GM19438 (cell line): Measurements from ENCODE around the gene TICRR.
"Not testable (repeated sequence)": the region's sequence is repeated elsewhere in the genome, so short reads cannot be mapped to it uniquely, and the experiment has no call there.

ENCODE experiments used
- ATAC-seq: cut with Tn5 transposase; IDR thresholded peaks from one replicate; pipeline ENCODE4 v1.9.1; 2021; ENCODE audit warnings: low read depth; ENCODE audit not compliant: unreplicated experiment

The TICRR gene

DNA sequence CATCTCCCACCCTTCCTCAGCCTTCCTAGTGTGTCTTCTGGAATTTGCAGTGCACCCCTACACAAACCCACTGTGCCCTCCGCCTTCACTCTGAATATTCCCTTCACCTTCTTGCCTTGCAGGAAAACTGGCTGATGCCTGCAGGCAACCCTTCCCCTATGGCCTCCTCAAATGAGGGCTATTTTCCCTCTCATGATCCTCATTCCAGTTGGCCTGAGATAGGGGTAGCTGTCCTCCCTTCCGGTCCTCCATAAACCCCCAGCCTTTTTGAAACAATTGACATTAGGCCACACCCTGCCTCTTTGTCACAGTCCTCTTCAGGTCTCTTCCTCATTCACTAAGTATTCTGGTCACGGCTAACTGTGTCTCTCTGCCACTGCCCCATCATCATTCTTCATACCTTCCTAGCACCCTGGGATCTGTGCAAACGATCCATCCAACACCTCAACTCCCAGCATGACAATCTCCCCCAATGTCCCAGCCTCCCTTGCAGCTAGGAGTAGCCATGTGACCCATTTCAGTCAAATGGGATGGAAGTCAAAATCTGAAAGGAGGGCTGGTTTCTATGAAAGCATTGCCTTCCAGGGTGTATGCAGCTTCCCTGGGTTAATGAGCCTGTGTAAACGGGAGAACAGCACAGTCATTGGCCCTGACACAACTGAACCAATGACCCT lies 8.5 kb upstream of the TICRR start:
- ATAC-seq, result no peak

DNA sequence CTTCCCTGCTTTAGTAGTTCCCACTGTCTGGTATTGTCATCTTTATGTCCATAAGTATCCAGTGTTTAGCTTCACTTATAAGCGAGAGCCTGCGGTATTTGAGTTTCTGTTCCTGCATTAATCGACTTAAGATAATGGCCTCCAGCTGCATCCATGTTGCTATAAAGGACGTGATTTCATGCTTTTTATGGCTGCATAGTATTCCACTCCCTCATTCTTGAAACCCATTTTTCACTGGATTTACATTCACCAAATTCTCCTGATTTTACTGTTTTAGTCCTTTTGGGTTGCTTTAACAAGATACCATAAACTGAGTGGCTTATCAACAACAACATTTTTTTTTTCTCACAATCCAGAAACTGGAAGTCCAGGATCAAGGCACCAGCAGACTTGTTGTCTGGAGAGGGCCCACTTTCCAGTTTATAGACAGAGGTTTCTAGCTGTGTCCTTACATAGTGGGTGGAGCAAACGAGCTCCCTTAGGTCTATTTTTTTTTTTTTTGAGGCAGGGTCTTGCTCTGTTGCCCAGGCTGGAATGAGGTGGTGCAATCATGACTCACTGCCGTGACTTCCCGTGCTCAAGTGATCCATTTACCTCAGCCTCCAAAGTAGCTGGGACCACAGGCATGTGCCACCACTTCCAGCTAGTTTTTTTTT lies 6.1 kb upstream of the TICRR start:
- no peak for ATAC-seq

GRCh38 chr15:89575656-89576416 lies 567 bp downstream of the TICRR start:
- ATAC-seq, result peak; percentile 5

GRCh38 chr15:89576417-89576773 lies 1.1 kb downstream of the TICRR start:
- no peak for ATAC-seq

- ATAC-seq, result no peak
These were observed 2.5 kb downstream of the TICRR start for GRCh38 chr15:89577776-89578115.

DNA sequence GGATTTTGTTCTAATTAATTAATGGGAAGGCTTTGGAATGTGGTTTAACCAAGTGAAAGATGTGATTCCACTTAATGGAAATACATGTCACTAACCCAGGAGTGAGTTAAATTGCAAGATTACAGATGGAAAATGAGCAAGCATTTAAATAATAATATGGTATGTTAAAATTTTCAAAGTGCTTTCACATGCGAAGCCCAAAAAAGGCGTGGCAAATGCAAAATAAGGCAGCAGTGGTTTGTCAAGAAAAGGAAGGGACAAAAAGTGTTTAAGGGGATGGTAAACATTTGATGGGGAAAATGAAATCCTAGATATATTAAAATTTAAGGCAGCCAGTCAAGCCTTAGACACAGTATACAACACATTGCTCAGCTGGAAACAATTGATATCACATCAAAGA lies 2.9 kb downstream of the TICRR start:
- ATAC-seq, result no peak

DNA sequence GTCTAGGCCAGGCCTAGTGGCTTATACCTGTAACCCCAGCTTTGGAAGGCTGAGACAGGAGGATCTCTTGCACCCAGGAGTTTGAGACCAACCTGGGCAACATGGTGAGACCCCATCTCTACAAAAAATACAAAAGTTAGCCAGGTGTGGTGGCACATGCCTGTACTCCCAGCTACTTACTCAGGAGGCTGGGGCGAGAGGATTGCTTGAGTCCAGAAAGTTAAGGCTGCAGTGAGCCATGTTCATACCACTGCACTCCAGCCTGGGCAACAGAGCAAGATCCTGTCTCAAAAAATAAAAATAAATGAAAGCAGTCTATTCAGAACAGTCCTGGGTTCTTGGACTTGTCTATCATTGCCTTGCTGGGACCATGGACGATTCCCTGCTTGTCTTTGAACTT lies 5.5 kb downstream of the TICRR start:
- ATAC-seq, result not testable (repeated sequence)

- ATAC-seq, result no peak
These were observed 11.4 kb downstream of the TICRR start for GRCh38 chr15:89586651-89587050.

- ATAC-seq, result no peak
These were observed 12.7 kb downstream of the TICRR start for GRCh38 chr15:89587955-89588354.

DNA sequence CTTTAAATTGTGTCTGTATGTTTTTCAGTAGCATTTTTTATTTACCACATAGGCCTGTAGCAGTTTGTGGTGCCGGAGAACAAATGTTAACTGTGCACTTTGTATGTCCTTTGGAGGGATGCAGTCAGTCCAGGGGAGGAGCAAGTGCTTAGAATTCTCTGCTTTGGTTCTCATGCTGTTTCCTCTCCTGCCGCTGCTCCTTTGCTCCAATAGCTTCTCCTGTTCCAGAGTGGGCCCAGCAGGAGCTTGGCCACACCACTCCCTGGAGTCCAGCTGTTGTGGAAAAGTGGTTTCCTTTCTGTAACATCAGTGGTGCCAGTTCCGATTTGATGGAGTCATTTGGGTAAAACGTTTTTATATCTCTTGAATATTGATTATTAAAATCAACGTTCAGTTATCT lies 16.6 kb downstream of the TICRR start:
- ATAC-seq, result no peak

GRCh38 chr15:89593018-89593417 lies 17.7 kb downstream of the TICRR start:
- no peak for ATAC-seq

- no peak for ATAC-seq
These were observed 23.8 kb downstream of the TICRR start for GRCh38 chr15:89599021-89599420.

GRCh38 chr15:89611317-89611716 lies 36.0 kb downstream of the TICRR start:
- no peak for ATAC-seq

- no peak for ATAC-seq
These were observed 37.8 kb downstream of the TICRR start for GRCh38 chr15:89613031-89613430.

GRCh38 chr15:89614164-89614563 lies 38.9 kb downstream of the TICRR start:
- ATAC-seq, result no peak

- ATAC-seq, result no peak
These were observed 39.9 kb downstream of the TICRR start for GRCh38 chr15:89615135-89615534.

DNA sequence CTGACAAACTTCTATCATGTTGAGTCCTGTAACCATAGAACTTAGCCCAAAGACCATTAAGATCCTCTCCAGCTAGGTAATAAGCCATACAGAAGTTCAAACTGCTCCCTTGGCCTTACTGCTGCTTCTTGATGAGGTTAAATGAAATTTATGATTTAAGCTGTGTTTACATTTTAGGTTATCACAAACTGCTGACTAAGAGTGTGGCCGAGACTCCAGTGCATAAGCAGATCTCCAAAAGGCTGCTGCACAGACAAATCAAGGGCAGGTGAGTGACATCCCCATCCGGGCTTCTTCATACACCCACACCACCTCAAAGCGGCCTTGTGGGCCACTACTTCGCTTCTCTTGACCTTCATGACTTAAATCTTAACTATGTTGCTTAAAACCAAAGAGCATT lies 41.0 kb downstream of the TICRR start:
- no peak for ATAC-seq

GRCh38 chr15:89621547-89621946 lies 46.3 kb downstream of the TICRR start:
- no peak for ATAC-seq

DNA sequence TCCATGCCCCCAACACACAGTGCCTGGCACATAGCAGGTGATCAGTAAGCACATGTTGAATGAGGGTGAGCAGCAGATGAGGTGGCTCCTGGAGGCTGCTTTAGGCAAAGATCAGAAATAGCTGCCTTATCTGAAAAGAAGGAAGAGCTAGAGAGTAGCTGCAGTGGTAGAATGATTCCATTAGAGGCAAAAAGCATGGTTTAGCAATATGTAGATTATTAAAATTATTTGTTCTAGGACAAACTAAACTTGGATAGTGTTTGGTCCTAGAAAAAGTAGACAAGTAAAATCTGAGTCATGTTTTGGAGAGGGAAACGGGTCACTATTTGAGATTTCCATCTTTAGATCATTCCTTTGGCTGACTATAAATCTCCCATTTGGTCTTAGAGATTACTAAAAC lies 47.9 kb downstream of the TICRR start:
- no peak for ATAC-seq

DNA sequence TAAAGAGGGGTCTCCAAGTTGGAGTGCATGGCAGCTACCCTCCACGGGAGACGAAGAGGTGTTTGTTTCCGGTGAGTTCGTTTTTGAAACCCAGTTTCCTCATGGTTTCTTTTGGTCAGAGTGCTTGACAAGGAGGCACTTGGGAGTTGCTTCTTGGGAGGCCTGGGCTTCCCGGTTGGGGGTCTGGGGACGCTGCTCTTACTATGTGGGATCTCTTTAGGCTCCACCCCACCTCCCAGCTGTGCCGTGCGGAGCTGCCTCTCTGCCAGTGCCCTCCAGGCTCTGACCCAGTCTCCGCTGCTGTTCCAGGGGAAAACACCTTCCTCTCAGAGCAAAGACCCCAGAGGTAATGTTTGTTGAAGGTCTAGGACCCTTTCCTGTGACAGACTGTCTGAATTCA lies 50.4 kb downstream of the TICRR start:
- no peak for ATAC-seq

GRCh38 chr15:89627256-89627970 lies 52.1 kb downstream of the TICRR start:
- ATAC-seq, result no peak
